NCI-H226 (cell line): ENCODE measurements around the gene MMRN2.

ENCODE experiments used
- DNase-seq: peaks from one replicate; pipeline ENCODE4 v3.0.0-alpha.2; 2015

MMRN2 gene

GRCh38 chr10:86968994-86969355 lies 11.6 kb upstream of the MMRN2 start:
- DNase-seq = no peak

- no peak for DNase-seq
Observed at GRCh38 chr10:86968271-86968993, 11.0 kb upstream of the MMRN2 start, which contains the start of gene ADIRF. Gene ADIRF (plus strand): TSS chr10:86968482. CDS start chr10:86968545, 63 bp downstream.

GRCh38 chr10:86967481-86967941 lies 10.1 kb upstream of the MMRN2 start:
- no peak for DNase-seq

GRCh38 chr10:86965986-86966654 lies 8.7 kb upstream of the MMRN2 start:
- no peak for DNase-seq

- no peak for DNase-seq
Observed at GRCh38 chr10:86964847-86965190, 7.4 kb upstream of the MMRN2 start.

- no peak for DNase-seq
Observed at GRCh38 chr10:86964061-86964846, 6.8 kb upstream of the MMRN2 start.

GRCh38 chr10:86963341-86963919 lies 6.0 kb upstream of the MMRN2 start:
- no peak for DNase-seq

- no peak for DNase-seq
Observed at GRCh38 chr10:86962981-86963310, 5.5 kb upstream of the MMRN2 start.

GRCh38 chr10:86962136-86962980 lies 4.9 kb upstream of the MMRN2 start:
- DNase-seq = no peak

- DNase-seq = peak; percentile 22
Observed at GRCh38 chr10:86961481-86962091, 4.2 kb upstream of the MMRN2 start.

GRCh38 chr10:86960863-86961434 lies 3.5 kb upstream of the MMRN2 start:
- DNase-seq = no peak

- peak; percentile 48 for DNase-seq
Observed at GRCh38 chr10:86960003-86960862, 2.8 kb upstream of the MMRN2 start.

- DNase-seq = no peak
Observed at GRCh38 chr10:86959737-86960002, 2.3 kb upstream of the MMRN2 start.

GRCh38 chr10:86958901-86959736 lies 1.7 kb upstream of the MMRN2 start:
- DNase-seq = peak; percentile 76

- no peak for DNase-seq
Observed at GRCh38 chr10:86958116-86958900, 893 bp upstream of the MMRN2 start, which contains the start of gene SNCG. Gene SNCG (plus strand): TSS chr10:86958599. CDS start chr10:86958698, 99 bp downstream.

GRCh38 chr10:86956848-86957448 lies 467 bp downstream of the MMRN2 start:
- DNase-seq = no peak

GRCh38 chr10:86956195-86956847 lies 1.1 kb downstream of the MMRN2 start:
- DNase-seq = no peak
